Cardiac fibroblast (primary cell): Measurements from ENCODE around the gene HMBS.

Experiments
- DNase-seq, 2 donors: peaks; one replicate each; pipeline versions ENCODE4 v3.0.0 to v3.0.0-alpha.2; 2010; ENCODE audit warnings: low read depth in 2 of 2
- H3K4me3 ChIP-seq, 2 donors: replicated peaks in 1 of 2; 1 replicate in 1 of 2; 2 replicates in 1 of 2; pipeline ENCODE4 v1.5.1; 2011; ENCODE audit warnings: low read depth in 2 of 2, low read length in 2 of 2, mild to moderate bottlenecking in 2 of 2, moderate library complexity in 1 of 2
- TF ChIP-seq, protein P1 (sequence below): IDR thresholded peaks from one replicate; pipeline ENCODE4 v1.5.1; 2011; ENCODE audit warnings: low read depth, mild to moderate bottlenecking, low read length, inconsistent platforms

Gene HMBS

DNA sequence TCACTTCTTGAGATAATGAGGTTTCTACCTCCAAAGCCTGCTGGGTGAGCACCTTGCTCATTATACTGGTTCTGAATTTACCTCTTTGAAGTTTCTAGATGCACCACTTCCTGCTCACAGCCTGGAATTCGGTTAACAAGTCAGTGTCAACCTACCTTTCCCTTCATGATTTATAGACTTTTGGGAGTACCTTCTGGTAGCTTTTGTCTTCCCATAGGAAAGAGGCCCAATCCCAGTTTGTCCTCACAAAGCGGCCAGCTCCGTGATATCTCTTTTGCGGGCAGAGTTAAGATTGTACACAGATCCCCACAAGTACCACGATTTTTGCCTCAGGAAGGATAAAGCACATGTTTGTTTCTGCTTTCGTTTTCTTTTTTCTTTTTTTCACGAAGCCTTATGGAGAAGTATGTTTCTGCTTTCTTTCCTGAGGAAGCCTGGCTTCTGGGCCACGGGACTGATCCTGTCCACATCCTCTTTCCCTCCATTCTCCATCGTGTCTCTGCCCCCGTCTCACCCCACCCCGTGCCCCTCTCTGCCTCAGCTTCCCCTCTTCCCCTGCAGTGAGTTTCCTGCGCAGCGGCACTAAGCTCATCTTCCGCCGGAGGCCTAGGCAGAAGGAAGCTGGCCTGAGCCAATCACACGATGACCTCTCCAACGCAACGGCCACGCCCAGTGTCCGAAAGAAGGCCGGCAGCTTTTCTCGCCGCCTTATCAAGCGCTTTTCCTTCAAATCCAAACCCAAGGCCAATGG, 31.0 kb downstream of the HMBS start:
- H3K4me3 ChIP-seq = no peak overlapping the region
- TF ChIP-seq, protein P1, sequence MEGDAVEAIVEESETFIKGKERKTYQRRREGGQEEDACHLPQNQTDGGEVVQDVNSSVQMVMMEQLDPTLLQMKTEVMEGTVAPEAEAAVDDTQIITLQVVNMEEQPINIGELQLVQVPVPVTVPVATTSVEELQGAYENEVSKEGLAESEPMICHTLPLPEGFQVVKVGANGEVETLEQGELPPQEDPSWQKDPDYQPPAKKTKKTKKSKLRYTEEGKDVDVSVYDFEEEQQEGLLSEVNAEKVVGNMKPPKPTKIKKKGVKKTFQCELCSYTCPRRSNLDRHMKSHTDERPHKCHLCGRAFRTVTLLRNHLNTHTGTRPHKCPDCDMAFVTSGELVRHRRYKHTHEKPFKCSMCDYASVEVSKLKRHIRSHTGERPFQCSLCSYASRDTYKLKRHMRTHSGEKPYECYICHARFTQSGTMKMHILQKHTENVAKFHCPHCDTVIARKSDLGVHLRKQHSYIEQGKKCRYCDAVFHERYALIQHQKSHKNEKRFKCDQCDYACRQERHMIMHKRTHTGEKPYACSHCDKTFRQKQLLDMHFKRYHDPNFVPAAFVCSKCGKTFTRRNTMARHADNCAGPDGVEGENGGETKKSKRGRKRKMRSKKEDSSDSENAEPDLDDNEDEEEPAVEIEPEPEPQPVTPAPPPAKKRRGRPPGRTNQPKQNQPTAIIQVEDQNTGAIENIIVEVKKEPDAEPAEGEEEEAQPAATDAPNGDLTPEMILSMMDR = no peak
- DNase-seq = no peak

DNA sequence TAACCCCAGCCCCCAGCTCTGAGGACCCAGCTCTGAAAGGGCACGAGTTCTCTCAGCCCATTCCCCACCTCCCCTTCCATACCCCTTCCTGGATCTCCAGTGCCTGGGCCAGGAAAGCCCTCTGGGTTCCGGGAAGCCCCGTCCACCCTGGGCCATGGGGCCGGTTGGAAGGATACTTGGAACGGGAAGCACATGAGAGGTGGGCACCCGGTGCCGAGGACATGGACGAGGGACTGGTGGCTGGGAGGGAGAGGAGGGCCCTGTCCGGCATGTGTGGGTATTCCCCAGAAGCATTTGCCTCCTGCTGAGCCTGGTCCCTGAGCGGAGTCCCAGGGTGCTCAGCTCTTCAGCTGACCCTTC, 31.5 kb downstream of the HMBS start:
- no peak overlapping the region for H3K4me3 ChIP-seq
- TF ChIP-seq, protein P1 = no peak
- DNase-seq = no peak

DNA sequence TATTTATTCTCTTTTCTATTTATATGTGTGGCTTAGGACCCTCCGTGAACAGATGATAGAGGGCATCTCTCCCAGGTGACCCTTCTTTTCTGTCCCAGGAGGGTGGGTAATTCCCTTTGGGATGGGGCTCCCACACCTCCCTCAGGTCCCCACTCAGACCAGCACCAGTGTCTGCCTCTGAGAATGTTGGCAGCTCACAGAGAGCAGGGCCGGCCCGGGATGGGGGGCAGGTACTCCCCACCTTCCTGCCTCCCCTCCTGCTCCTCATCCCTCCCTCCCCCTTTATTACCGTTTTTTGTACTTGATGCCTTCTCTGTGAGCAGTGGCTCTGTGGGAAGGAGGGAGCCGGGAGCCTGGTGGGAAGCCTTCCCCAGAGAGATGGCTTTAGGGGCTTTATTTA, 31.9 kb downstream of the HMBS start:
- TF ChIP-seq, protein P1 = no peak
- no peak for DNase-seq
- H3K4me3 ChIP-seq = no peak overlapping the region

DNA sequence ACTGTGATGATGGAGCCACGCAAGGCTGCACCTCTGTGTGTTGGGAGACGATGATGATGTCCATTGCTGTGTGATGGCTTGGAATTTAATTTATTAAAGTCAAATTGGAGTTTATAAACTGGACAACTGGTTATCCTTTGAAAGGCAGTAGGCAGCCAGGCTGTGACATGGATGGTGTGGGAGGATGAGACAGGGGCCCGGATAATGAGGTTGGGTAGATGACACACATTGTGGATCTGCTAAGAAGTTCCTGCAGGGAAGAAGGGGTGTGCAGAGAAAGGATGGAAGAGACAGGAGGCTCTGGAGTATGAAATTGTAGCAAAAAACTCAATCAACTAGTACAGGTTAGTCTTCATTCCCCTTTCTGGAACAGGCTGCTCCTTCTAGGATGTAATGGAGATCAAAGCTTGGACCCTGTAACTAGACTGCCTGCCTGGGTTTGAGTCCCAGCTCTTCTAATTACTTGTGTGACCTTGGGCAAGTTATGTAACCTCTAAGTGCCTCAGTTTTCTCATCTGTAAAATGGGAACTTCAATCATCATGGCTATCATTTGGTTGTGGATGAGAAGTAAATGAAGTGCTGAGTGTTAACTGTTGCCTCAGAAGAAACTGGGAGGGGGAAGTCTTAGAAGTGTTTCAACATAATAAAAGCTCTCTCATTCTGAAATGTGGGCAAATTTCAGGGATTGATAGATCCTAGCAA, 32.5 kb downstream of the HMBS start:
- TF ChIP-seq, protein P1 = no peak
- DNase-seq = no peak
- H3K4me3 ChIP-seq = no peak overlapping the region

DNA sequence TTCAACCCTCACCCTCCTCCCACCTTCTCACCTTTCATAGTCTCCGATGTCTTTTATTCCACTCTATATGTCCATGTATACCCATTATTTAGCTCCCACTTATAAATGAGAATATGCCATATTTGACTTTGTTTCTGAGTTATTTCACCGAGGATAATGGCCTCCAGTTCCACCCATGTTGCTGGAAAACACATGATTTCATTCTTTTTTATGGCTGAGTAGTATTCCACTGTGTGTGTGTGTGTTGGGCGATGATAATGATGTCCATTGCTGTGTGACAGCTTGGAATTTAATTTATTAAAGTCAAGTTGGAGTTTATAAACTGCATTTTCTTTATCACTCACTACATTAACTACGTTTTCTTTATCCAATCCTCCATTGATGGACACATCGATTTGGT, 33.5 kb downstream of the HMBS start:
- TF ChIP-seq, protein P1 = no peak
- no peak for DNase-seq
- H3K4me3 ChIP-seq = no peak overlapping the region

DNA sequence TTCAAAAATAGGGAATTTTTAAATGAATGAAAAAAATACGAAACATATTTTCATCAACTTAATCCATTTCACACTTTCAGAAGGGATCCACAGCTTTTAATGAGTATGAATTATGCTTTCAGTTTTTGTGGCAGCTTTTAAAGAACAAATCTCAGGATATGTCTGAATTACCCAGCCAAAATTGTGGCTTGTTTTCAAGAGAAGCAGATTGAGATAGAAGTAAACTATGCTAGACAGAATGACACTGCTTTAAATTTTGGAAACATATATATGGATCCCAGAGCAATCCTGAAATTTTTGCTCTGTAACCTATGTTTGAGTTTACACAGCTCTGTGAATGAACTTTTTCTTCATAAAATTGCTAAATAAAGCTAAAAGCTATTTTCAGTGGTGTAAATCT, 34.3 kb downstream of the HMBS start:
- DNase-seq = no peak
- TF ChIP-seq, protein P1 = no peak
- H3K4me3 ChIP-seq = no peak overlapping the region
